PC-3 (cell line): Measurements from ENCODE around the gene ABHD15. TPM values are rescaled to one million over a fixed set of nuclear protein-coding genes. Genes with fewer than 3 reads are reported as not detected.

Experiments used
- ATAC-seq: fragments of 200-7000 bp; cut with Tn5 transposase; 2 replicates; pipeline ENCODE4 v1.9.1; 2020; ENCODE audit warnings: mild to moderate bottlenecking, moderate library complexity
- BruUV-seq: library from RNA; stranded (reverse); fragments of 400-500 nt; replicated peaks from 2 replicates; lab custom pipeline; 2021; lab: Mats Ljungman, UMichigan
- CTCF ChIA-PET: fragments of 300-600 bp; sonication (Branson Sonifier 250); formaldehyde crosslinking; loops from one replicate; lab custom pipeline; 2022; ENCODE audit warnings: antibody characterized with exemption; lab: Charles Lee
- POLR2A ChIA-PET: fragments of 300-600 bp; sonication (Branson Sonifier 250); formaldehyde crosslinking; loops from one replicate; lab custom pipeline; 2022; ENCODE audit warnings: antibody characterized with exemption; ENCODE audit not compliant: unreplicated experiment; lab: Charles Lee
- DNase-seq: peaks from one replicate; pipeline ENCODE4 v3.0.0-alpha.2; 2015
- H2AFZ ChIP-seq: fragments of 300-600 bp; sonication (generic); 2 replicates; pipeline ENCODE4 v1.6.0; 2016; ENCODE audit warnings: antibody characterized with exemption, low read length
- H3F3A ChIP-seq: fragments of 300-600 bp; sonication (generic); one replicate; pipeline ENCODE4 v1.6.0; 2017; ENCODE audit warnings: antibody characterized with exemption, low read length, control low read depth, mild to moderate bottlenecking; ENCODE audit not compliant: unreplicated experiment
- H3K27ac ChIP-seq: fragments of 300-600 bp; sonication (generic); 2 replicates; pipeline ENCODE4 v1.5.1; 2016; ENCODE audit warnings: mild to moderate bottlenecking, low read length
- H3K27me3 ChIP-seq: fragments of 300-600 bp; sonication (generic); 2 replicates; pipeline ENCODE4 v1.6.1; 2016; ENCODE audit warnings: low read length, mixed read lengths
- H3K36me3 ChIP-seq: fragments of 300-600 bp; sonication (generic); 2 replicates; pipeline ENCODE4 v1.6.1; 2016; ENCODE audit warnings: low read depth, mixed run types, low read length, mixed read lengths
- H3K4me1 ChIP-seq: fragments of 300-600 bp; sonication (generic); 2 replicates; pipeline ENCODE4 v1.5.1; 2016; ENCODE audit warnings: low read length; ENCODE audit not compliant: insufficient read depth
- H3K4me2 ChIP-seq: fragments of 300-600 bp; sonication (generic); 2 replicates; pipeline ENCODE4 v1.6.0; 2016; ENCODE audit warnings: low read length
- H3K4me3 ChIP-seq: fragments of 300-600 bp; sonication (generic); 2 replicates; pipeline ENCODE4 v1.5.1; 2016; ENCODE audit warnings: mild to moderate bottlenecking, low read length, mixed read lengths
- H3K79me2 ChIP-seq: fragments of 300-600 bp; sonication (generic); 2 replicates; pipeline ENCODE4 v1.6.1; 2017; ENCODE audit warnings: low read length, mixed read lengths
- H3K9ac ChIP-seq: fragments of 300-600 bp; sonication (generic); 2 replicates; pipeline ENCODE4 v1.6.0; 2016; ENCODE audit warnings: mild to moderate bottlenecking, low read length
- H3K9me2 ChIP-seq: fragments of 300-600 bp; sonication (generic); replicated peaks from 2 replicates; pipeline ENCODE4 v1.6.1; 2016; ENCODE audit warnings: mixed run types, low read length, mixed read lengths
- H3K9me3 ChIP-seq: fragments of 300-600 bp; sonication (generic); 2 replicates; pipeline ENCODE4 v1.6.1; 2016; ENCODE audit warnings: low read length, mixed read lengths
- H4K20me1 ChIP-seq: fragments of 300-600 bp; sonication (generic); 2 replicates; pipeline ENCODE4 v1.6.1; 2016; ENCODE audit warnings: low read length, mixed read lengths
- EZH2 ChIP-seq: fragments of 300-600 bp; sonication (generic); IDR thresholded peaks from one replicate; pipeline ENCODE4 v1.6.1; 2017; ENCODE audit warnings: antibody characterized with exemption, mild to moderate bottlenecking, low read length; ENCODE audit not compliant: unreplicated experiment
- EZH2phosphoT487 ChIP-seq: fragments of 300-600 bp; sonication (generic); IDR thresholded peaks from 2 replicates; pipeline ENCODE4 v1.6.1; 2018; ENCODE audit warnings: mild to moderate bottlenecking, antibody characterized with exemption, low read length, borderline replicate concordance
- intact Hi-C: fragments of 100-400 bp; cut with micrococcal nuclease; formaldehyde crosslinking; loops from 2 replicates; pipeline ENCODE4 v1.9.0; 2023
- total RNA-seq: library from RNA; depleted of rRNA; stranded (reverse); fragments of >200 nt; gene quantifications from 2 replicates; pipeline ENCODE4 v1.2.3, GENCODE V29; 2014
- TF ChIP-seq, protein P1 (sequence below): fragments of 300-600 bp; sonication (generic); conservative IDR thresholded peaks from 2 replicates; pipeline ENCODE4 v1.5.1; 2017; ENCODE audit warnings: antibody characterized with exemption, low read depth, mild to moderate bottlenecking, low read length

ABHD15 gene
- total RNA-seq, 1 experiment from 2014 or later: 6.3 TPM

DNA sequence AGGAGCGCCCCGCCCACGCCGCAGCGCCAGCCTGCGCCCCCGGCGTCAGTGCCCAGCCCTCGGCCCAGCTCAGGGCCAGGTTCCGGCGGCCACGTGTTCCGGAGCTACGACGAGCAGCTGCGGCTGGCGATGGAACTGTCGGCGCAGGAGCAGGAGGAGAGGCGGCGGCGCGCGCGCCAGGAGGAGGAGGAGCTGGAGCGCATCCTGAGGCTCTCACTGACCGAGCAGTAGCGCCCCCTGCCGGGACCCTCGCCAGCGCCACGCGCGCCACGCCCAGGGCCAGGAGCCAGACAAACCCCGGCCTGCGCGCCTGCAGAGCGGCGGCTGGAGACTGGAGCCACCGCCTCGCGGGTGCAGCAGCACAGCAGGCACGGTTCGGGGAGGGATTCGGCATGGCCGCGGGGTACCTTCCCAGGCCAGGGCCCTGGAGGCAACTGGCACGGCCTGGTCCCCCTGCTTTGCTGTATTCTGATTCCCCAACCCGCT lies 46.6 kb upstream of the ABHD15 start:
- intact Hi-C loops: no loop called here
- no peak for ATAC-seq
- Histone ChIP-seq H3K27me3 (no peaks in the 10 kb centered on the region), H3K79me2 (no peaks in the 10 kb centered on the region), H3K4me3 (no peak overlapping the region), H3F3A (no peaks in the 10 kb centered on the region), H3K9me2 (no peaks in the 10 kb centered on the region), H3K4me1 (peaks cover 16% of the 10 kb centered on the region), H3K4me2 (no peak overlapping the region), H3K36me3 (no peaks in the 10 kb centered on the region), H3K9ac (no peak overlapping the region), H3K9me3 (no peaks in the 10 kb centered on the region), H3K27ac (no peak overlapping the region), H2AFZ (no peak overlapping the region), H4K20me1 (no peaks in the 10 kb centered on the region)
- CTCF ChIA-PET: no interaction called here
- no peak for DNase-seq
- BruUV-seq: no TSS peak
- POLR2A ChIA-PET: no interaction called here
- TF ChIP-seq EZH2 (no peak), EZH2phosphoT487 (no peak)
- TF ChIP-seq, protein P1, sequence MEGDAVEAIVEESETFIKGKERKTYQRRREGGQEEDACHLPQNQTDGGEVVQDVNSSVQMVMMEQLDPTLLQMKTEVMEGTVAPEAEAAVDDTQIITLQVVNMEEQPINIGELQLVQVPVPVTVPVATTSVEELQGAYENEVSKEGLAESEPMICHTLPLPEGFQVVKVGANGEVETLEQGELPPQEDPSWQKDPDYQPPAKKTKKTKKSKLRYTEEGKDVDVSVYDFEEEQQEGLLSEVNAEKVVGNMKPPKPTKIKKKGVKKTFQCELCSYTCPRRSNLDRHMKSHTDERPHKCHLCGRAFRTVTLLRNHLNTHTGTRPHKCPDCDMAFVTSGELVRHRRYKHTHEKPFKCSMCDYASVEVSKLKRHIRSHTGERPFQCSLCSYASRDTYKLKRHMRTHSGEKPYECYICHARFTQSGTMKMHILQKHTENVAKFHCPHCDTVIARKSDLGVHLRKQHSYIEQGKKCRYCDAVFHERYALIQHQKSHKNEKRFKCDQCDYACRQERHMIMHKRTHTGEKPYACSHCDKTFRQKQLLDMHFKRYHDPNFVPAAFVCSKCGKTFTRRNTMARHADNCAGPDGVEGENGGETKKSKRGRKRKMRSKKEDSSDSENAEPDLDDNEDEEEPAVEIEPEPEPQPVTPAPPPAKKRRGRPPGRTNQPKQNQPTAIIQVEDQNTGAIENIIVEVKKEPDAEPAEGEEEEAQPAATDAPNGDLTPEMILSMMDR: no peak

DNA sequence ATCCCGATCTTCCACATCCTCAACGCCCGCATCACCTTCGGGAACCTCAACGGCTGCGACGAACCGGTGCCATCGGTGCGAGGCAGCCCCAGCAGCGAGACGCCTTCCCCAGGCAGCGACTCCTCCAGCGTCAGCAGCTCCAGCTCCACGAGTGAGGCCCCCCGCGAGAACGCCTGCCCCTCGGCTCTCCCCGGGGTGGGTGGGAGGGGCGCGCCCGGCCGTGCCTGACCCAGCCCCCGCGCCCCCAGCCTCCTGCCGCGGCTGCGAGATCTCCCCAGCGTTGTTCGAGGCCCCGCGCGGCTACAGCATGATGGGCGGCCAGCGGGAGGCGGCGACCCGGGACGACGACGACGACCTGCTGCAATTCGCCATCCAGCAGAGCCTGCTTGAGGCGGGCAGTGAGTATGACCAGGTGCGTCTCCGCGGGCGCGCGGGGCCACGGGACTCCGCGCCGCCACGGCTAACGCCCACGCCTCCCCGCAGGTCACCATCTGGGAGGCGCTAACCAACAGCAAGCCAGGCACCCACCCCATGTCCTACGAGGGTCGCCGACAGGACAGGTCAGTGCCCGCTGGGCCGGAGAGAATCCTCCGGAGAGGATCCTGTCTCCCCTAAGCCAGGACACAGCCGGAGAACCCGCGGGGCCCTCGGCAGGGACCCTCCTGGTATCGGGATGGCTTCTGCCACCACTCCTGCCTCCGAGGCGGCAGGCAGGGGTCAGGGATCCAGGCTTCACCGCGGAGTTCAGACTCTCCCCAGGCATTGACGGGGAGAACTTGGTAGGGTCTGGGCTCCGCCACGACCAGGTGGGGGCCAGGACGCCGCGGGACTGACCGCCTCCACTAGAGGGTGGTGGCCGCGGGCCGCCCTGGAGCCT lies 45.8 kb upstream of the ABHD15 start:
- Histone ChIP-seq H4K20me1 (no peaks in the 10 kb centered on the region), H3K9me3 (no peaks in the 10 kb centered on the region), H2AFZ (no peak overlapping the region), H3K36me3 (no peaks in the 10 kb centered on the region), H3K4me1 (peaks cover 14% of the 10 kb centered on the region), H3K27me3 (no peaks in the 10 kb centered on the region), H3F3A (no peaks in the 10 kb centered on the region), H3K4me2 (no peak overlapping the region), H3K27ac (no peak overlapping the region), H3K9ac (no peak overlapping the region), H3K4me3 (no peak overlapping the region), H3K79me2 (no peaks in the 10 kb centered on the region), H3K9me2 (no peaks in the 10 kb centered on the region)
- TF ChIP-seq EZH2 (no peak), EZH2phosphoT487 (no peak)
- TF ChIP-seq, protein P1: no peak
- ATAC-seq (no peak), DNase-seq (no peak)
- POLR2A ChIA-PET: no interaction called here
- intact Hi-C loops: no loop called here
- no TSS peak for BruUV-seq
- CTCF ChIA-PET: no interaction called here

DNA sequence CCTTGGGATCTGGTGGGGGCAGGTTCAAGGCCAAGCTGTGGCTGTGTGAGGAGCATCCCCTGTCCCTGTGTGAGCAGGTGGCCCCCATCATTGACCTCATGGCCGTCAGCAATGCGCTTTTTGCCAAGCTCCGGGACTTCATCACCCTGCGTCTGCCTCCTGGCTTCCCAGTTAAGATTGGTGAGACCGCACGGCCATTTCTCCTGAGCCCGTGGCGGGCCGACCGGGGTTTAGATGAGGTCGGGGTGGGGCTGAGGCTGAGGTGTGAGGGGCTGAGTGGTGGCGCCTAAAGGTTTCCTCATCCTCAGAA lies 45.2 kb upstream of the ABHD15 start:
- Histone ChIP-seq H3K9me3 (no peaks in the 10 kb centered on the region), H3F3A (no peaks in the 10 kb centered on the region), H4K20me1 (no peaks in the 10 kb centered on the region), H3K79me2 (no peaks in the 10 kb centered on the region), H3K9ac (no peak overlapping the region), H3K36me3 (no peaks in the 10 kb centered on the region), H3K4me3 (no peak overlapping the region), H3K27me3 (no peaks in the 10 kb centered on the region), H3K4me2 (no peak overlapping the region), H3K27ac (no peak overlapping the region), H3K9me2 (no peaks in the 10 kb centered on the region), H2AFZ (no peak overlapping the region), H3K4me1 (0 out of 2 replicates have a peak, but pooled peaks cover 9% of the 10 kb centered on the region)
- TF ChIP-seq EZH2: no peak
- TF ChIP-seq, protein P1: no peak
- TF ChIP-seq EZH2phosphoT487: no peak
- ATAC-seq (no peak), DNase-seq (no peak)
- POLR2A ChIA-PET: no interaction called here
- intact Hi-C loops: no loop called here
- BruUV-seq: no TSS peak
- CTCF ChIA-PET: no interaction called here
